Psoas muscle (tissue), 8 donors: ENCODE data around the gene AFF3. TPM values are rescaled to one million over a fixed set of nuclear protein-coding genes. Genes with fewer than 3 reads are reported as not detected.

Experiments used
- ATAC-seq, 4 donors: fragments of 200-7000 bp; cut with Tn5 transposase; one replicate each; pipeline ENCODE4 v1.9.1; 2020; ENCODE audit warnings: moderate library complexity in 3 of 4, mild to moderate bottlenecking in 2 of 4
- DNase-seq, 2 donors: peaks; one replicate each; pipeline ENCODE4 v3.0.0-alpha.2; 2020
- H3K27ac ChIP-seq: fragments of 200-600 bp; one replicate; pipeline ENCODE4 v1.8.0; 2022
- H3K27me3 ChIP-seq, 3 donors: fragments of 200-600 bp in 1 of 3; one replicate each; pipeline versions ENCODE4 v1.6.1 to v1.8.0; 2013 to 2022; ENCODE audit warnings: low read length in 2 of 3, mild to moderate bottlenecking in 2 of 3, moderate library complexity in 1 of 3; ENCODE audit not compliant: insufficient read depth in 3 of 3
- H3K36me3 ChIP-seq, 2 donors: fragments of 200-600 bp in 1 of 2; one replicate each; pipeline versions ENCODE4 v1.6.1 to v1.8.0; 2013 to 2022; ENCODE audit warnings: low read depth in 1 of 2, mild to moderate bottlenecking in 1 of 2, moderate library complexity in 1 of 2; ENCODE audit not compliant: insufficient read depth in 1 of 2
- H3K4me1 ChIP-seq: fragments of 200-600 bp; one replicate; pipeline ENCODE4 v1.8.0; 2022
- H3K4me3 ChIP-seq: fragments of 200-600 bp; one replicate; pipeline ENCODE4 v1.8.0; 2022; ENCODE audit warnings: mild to moderate bottlenecking
- H3K9me3 ChIP-seq: fragments of 200-600 bp; one replicate; pipeline ENCODE4 v1.8.0; 2022
- WGBS, 3 donors: extraction: QIAGEN DNeasy Blood & Tissue Kit; methylation state at CpG; one replicate each; pipeline versions ENCODE4 v1.1.6 to v1.1.7; 2013; 5-methylcytosine and 5-hydroxymethylcytosine counted together
- intact Hi-C, 2 donors: fragments of 100-400 bp; cut with DNase I; formaldehyde crosslinking; loops; one replicate each; pipeline versions ENCODE4 v1.11.0 to v1.14.2; 2022
- polyA plus RNA-seq, 3 donors: library from polyadenylated mRNA; stranded (reverse); fragments of 200-250 nt; gene quantifications; one replicate each; pipeline ENCODE4 v1.2.3, GENCODE V29; 2013
- total RNA-seq, 4 donors: library from RNA; stranded (reverse); fragmentation: NEBNext Ultra II Directional in 2 of 4; extraction: Animal tissue kit (Norgen Biotek cat#: 25700) in 2 of 4; gene quantifications; one replicate each; pipeline versions ENCODE4 v1.2.1 to v1.2.4, GENCODE V29; 2021 to 2023
- TF ChIP-seq, protein P1 (sequence below): fragments of 200-600 bp; IDR thresholded peaks from one replicate; pipeline ENCODE4 v1.8.0; 2022; ENCODE audit warnings: antibody characterized with exemption
- donor health status: healthy with polysubstance abuse.
- donor health status: DM: no; HTN: no; CAD: no; lungs with moderate emphysema.
- donor health status: Bipolar disorder and iron deficiency.
- donor health status: healthy.
- donor health status: DM: yes; HTN: yes; CAD: no.
- donor health status: DM: no; HTN: no; CAD: no.
- donor health status: DM: no; HTN: no; CAD: no.
- donor health status: DM: yes; HTN: yes; CAD: no.

Gene AFF3
- total and polyA plus RNA-seq, 7 donors: 0.08 to 2.9 (median 0.44) TPM

- intact Hi-C loops: no loop called here
- no peak for ATAC-seq
These were observed 215.4 kb downstream of the AFF3 start for GRCh38 chr2:99926986-99927385.

GRCh38 chr2:99925960-99926359 lies 216.4 kb downstream of the AFF3 start:
- H3K36me3 ChIP-seq: no peaks in the 10 kb centered on the region
- TF ChIP-seq, protein P1, sequence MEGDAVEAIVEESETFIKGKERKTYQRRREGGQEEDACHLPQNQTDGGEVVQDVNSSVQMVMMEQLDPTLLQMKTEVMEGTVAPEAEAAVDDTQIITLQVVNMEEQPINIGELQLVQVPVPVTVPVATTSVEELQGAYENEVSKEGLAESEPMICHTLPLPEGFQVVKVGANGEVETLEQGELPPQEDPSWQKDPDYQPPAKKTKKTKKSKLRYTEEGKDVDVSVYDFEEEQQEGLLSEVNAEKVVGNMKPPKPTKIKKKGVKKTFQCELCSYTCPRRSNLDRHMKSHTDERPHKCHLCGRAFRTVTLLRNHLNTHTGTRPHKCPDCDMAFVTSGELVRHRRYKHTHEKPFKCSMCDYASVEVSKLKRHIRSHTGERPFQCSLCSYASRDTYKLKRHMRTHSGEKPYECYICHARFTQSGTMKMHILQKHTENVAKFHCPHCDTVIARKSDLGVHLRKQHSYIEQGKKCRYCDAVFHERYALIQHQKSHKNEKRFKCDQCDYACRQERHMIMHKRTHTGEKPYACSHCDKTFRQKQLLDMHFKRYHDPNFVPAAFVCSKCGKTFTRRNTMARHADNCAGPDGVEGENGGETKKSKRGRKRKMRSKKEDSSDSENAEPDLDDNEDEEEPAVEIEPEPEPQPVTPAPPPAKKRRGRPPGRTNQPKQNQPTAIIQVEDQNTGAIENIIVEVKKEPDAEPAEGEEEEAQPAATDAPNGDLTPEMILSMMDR: no peak
- ATAC-seq (no peak), DNase-seq (no peak)
- H3K9me3 ChIP-seq: no peaks in the 10 kb centered on the region
- H3K27ac ChIP-seq: no peak overlapping the region
- intact Hi-C loops: no loop called here
- WGBS, 3 donors: 92 to 97% (median 92%) methylated on average over 4 of the region's 4 CpGs
- no peak overlapping the region for H3K4me3 ChIP-seq
- no peaks in the 10 kb centered on the region for H3K4me1 ChIP-seq
- H3K27me3 ChIP-seq: no peaks in the 10 kb centered on the region

More at GRCh38 chr2:99926986-99927385, 215.4 kb downstream of the AFF3 start:
- H3K27ac ChIP-seq: no peak overlapping the region
- H3K36me3 ChIP-seq: no peaks in the 10 kb centered on the region
- TF ChIP-seq, protein P1: no peak
- H3K9me3 ChIP-seq: no peaks in the 10 kb centered on the region
- no peaks in the 10 kb centered on the region for H3K4me1 ChIP-seq
- H3K27me3 ChIP-seq: no peaks in the 10 kb centered on the region
- DNase-seq: no peak
- H3K4me3 ChIP-seq: no peak overlapping the region

DNA sequence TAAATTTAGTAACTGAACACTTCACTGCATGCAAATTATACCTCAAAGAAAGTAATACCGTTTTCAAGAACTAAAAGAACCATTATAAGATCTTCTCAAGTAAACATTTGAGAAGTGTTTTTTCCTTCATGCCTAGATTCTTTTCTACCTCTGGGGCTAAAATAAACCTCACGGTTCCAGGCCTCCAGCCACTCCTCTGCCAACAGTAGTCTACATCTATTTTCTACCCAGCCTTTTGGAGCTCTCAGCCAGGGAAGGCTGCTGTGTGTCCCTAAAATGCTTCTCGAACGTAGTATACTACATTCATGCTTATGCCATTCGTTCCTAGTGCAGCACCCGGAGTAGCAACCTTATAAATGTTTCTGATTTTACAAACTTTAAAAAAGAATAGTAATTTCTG lies 219.7 kb downstream of the AFF3 start:
- Histone ChIP-seq H3K4me1 (no peaks in the 10 kb centered on the region), H3K4me3 (no peak overlapping the region), H3K27ac (no peak overlapping the region), H3K36me3 (no peaks in the 10 kb centered on the region), H3K9me3 (no peaks in the 10 kb centered on the region), H3K27me3 (peaks cover 0 to 2% (median 0%) of the 10 kb centered on the region in 3 donors)
- ATAC-seq (no peak), DNase-seq (no peak)
- intact Hi-C loops: no loop called here
- TF ChIP-seq, protein P1: no peak
- 75 to 91% (median 86%) methylated on average over 6 of the region's 6 CpGs for WGBS, 3 donors

DNA sequence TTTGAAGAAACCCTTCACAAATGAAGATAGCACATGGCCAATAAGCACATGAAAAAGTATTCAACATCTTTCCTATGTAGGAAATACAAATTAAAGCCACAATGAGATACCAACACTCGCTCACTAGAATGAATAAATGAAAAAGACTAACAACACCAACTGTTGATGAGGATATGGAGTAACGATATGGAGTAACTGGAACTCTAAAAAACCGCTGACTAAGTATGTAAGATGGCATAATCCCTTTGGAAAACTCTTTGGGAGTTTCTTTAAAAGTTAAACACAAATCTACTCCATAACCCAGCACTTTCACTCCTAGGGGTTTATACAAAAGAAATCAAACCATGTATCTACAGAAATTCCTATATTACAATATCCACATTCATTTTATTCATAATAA lies 220.5 kb downstream of the AFF3 start:
- intact Hi-C loops: no loop called here
- no peaks in the 10 kb centered on the region for H3K4me1 ChIP-seq
- no peak for ATAC-seq
- WGBS, 3 donors: 90 to 95% (median 91%) methylated on average over 3 of the region's 3 CpGs
- H3K36me3 ChIP-seq: no peaks in the 10 kb centered on the region
- H3K27me3 ChIP-seq: peaks cover 0 to 2% (median 0%) of the 10 kb centered on the region in 3 donors
- H3K9me3 ChIP-seq: no peaks in the 10 kb centered on the region
- TF ChIP-seq, protein P1: no peak
- no peak overlapping the region for H3K27ac ChIP-seq
- H3K4me3 ChIP-seq: no peak overlapping the region
- no peak for DNase-seq

DNA sequence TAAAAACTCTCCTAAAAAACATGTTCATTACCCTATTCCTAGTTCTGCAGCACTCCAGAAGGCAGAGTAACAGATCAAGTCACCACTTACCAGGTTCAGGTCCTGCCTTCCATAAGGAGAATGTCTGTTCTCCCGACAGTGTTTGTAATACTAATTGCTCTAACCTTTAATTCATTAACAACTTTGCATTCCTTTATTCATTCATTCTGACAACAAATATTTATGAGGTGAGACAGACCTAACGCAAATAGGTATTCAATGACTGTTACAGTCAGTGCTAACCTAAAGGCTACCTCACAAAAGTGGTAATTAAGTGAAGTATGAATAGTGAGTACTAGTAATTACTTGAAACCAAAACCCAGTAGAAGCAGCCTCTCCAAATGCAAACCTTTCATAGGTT lies 224.0 kb downstream of the AFF3 start:
- TF ChIP-seq, protein P1: no peak
- Histone ChIP-seq H3K36me3 (no peaks in the 10 kb centered on the region), H3K9me3 (no peaks in the 10 kb centered on the region), H3K27me3 (peaks cover 0 to 2% (median 0%) of the 10 kb centered on the region in 3 donors), H3K4me1 (no peaks in the 10 kb centered on the region), H3K4me3 (no peak overlapping the region), H3K27ac (no peak overlapping the region)
- 77 to 84% (median 79%) methylated on average over 2 of the region's 2 CpGs for WGBS, 3 donors
- intact Hi-C loops: loop anchor here in 1 of 2 donors (2.0 kb wide), 1 partner anchor 78 kb away; no protein-coding TSS in a partner anchor
- DNase-seq: no peak
- no peak for ATAC-seq
